Activated T-helper 1 cell treated with Interleukin-2 at 50 U/mL for 16 hours (primary cell): ENCODE measurements around the gene LEFTY1.
A peak's percentile ranks its signal among the peaks of the same experiment; 100 is the strongest.

Experiments
- DNase-seq: peaks from one replicate; pipeline ENCODE4 v3.0.0-alpha.2; 2020; ENCODE audit warnings: low read depth

The LEFTY1 gene

GRCh38 chr1:225915538-225915991 is 26.6 kb upstream of the LEFTY1 start:
- no peak for DNase-seq

GRCh38 chr1:225914947-225915346 is 26.0 kb upstream of the LEFTY1 start:
- DNase-seq: no peak

GRCh38 chr1:225914391-225914790 is 25.4 kb upstream of the LEFTY1 start:
- no peak for DNase-seq

GRCh38 chr1:225911191-225912130 is 22.5 kb upstream of the LEFTY1 start:
- DNase-seq: peak; percentile 65

GRCh38 chr1:225909477-225909876 is 20.5 kb upstream of the LEFTY1 start:
- DNase-seq: no peak

GRCh38 chr1:225908773-225909172 is 19.8 kb upstream of the LEFTY1 start:
- DNase-seq: no peak

- no peak for DNase-seq
Measured at GRCh38 chr1:225908013-225908640, 19.2 kb upstream of the LEFTY1 start.

- no peak for DNase-seq
Measured at GRCh38 chr1:225907341-225907740, 18.4 kb upstream of the LEFTY1 start.

- no peak for DNase-seq
Measured at GRCh38 chr1:225906467-225906866, 17.5 kb upstream of the LEFTY1 start.

GRCh38 chr1:225903623-225904022 is 14.7 kb upstream of the LEFTY1 start:
- DNase-seq: no peak

GRCh38 chr1:225899044-225899925 is 10.3 kb upstream of the LEFTY1 start:
- no peak for DNase-seq

GRCh38 chr1:225897595-225898514 is 8.9 kb upstream of the LEFTY1 start:
- peak; percentile 41 for DNase-seq

- DNase-seq: peak; percentile 57
Measured at GRCh38 chr1:225896937-225897549, 8.1 kb upstream of the LEFTY1 start.

- DNase-seq: no peak
Measured at GRCh38 chr1:225896494-225896893, 7.5 kb upstream of the LEFTY1 start.

- no peak for DNase-seq
Measured at GRCh38 chr1:225892307-225892706, 3.4 kb upstream of the LEFTY1 start.

- no peak for DNase-seq
Measured at GRCh38 chr1:225891229-225891972, 2.5 kb upstream of the LEFTY1 start.

GRCh38 chr1:225890346-225891228 is 1.6 kb upstream of the LEFTY1 start:
- no peak for DNase-seq

- no peak for DNase-seq
Measured at GRCh38 chr1:225889743-225890142, 797 bp upstream of the LEFTY1 start.
